ENCODE results near the gene IVL. TPM values are rescaled to one million over a fixed set of nuclear protein-coding genes. Genes with fewer than 3 reads are reported as not detected.

Gene IVL
- total RNA-seq, 2 donors from 2014 or later: not detected

GRCh38 chr1:152879559-152880198 is 28.7 kb upstream of the IVL start:
- H3K4me1 Mint-ChIP-seq: no peaks in the 10 kb centered on the region
- H3K36me3 ChIP-seq (ENCODE audit: control insufficient read depth, insufficient read depth, low read length): no peaks in the 10 kb centered on the region
- no peak overlapping the region for H3K4me3 ChIP-seq (ENCODE audit: low read length)
- peaks cover 82% of the 10 kb centered on the region for H3K9me3 Mint-ChIP-seq
- no peaks in the 10 kb centered on the region for H3K27me3 ChIP-seq (ENCODE audit: control insufficient read depth, insufficient read depth, low read length, poor library complexity, severe bottlenecking)
- no peak overlapping the region for H3K4me3 Mint-ChIP-seq
- H3K36me3 Mint-ChIP-seq (ENCODE audit: low read depth): no peaks in the 10 kb centered on the region
- H3K4me1 ChIP-seq (ENCODE audit: control insufficient read depth, insufficient read depth, low read length): no peaks in the 10 kb centered on the region
- peaks cover 42% of the 10 kb centered on the region for H3K9me3 ChIP-seq (ENCODE audit: control insufficient read depth, low read length)
- no peak overlapping the region for H3K9ac ChIP-seq (ENCODE audit: extremely low read depth, low read length, poor library complexity, severe bottlenecking)
- DNase-seq: no peak
- no peak for TF ChIP-seq CTCF (conservative IDR thresholded peaks at IDR 0.05)
- no peak overlapping the region for H3K27ac ChIP-seq (ENCODE audit: low read depth, low read length)
- no peak overlapping the region for H3K27ac Mint-ChIP-seq
- H3K27me3 Mint-ChIP-seq (ENCODE audit: insufficient read depth): peaks cover 3% of the 10 kb centered on the region

- Histone ChIP-seq H3K4me1 (ENCODE audit: control insufficient read depth, insufficient read depth, low read length) (no peaks in the 10 kb centered on the region), H3K9ac (ENCODE audit: extremely low read depth, low read length, poor library complexity, severe bottlenecking) (no peak overlapping the region), H3K27ac (ENCODE audit: low read depth, low read length) (no peak overlapping the region), H3K4me3 (ENCODE audit: low read length) (no peak overlapping the region), H3K27me3 (ENCODE audit: control insufficient read depth, insufficient read depth, low read length, poor library complexity, severe bottlenecking) (no peaks in the 10 kb centered on the region), H3K36me3 (ENCODE audit: control insufficient read depth, insufficient read depth, low read length) (no peaks in the 10 kb centered on the region), H3K9me3 (ENCODE audit: control insufficient read depth, low read length) (peaks cover 43% of the 10 kb centered on the region)
- Mint-ChIP-seq H3K9me3 (peaks cover 83% of the 10 kb centered on the region), H3K4me1 (no peaks in the 10 kb centered on the region), H3K36me3 (ENCODE audit: low read depth) (no peaks in the 10 kb centered on the region), H3K4me3 (no peak overlapping the region), H3K27ac (no peak overlapping the region), H3K27me3 (ENCODE audit: insufficient read depth) (peaks cover 3% of the 10 kb centered on the region)
- no peak for TF ChIP-seq CTCF (conservative IDR thresholded peaks at IDR 0.05)
- 80 to 82% methylated on average over 2 to 4 of the region's 4 CpGs for WGBS, 2 experiments (ENCODE audit: insufficient coverage in 1 of 2, insufficient read length in 1 of 2)
- no peak for DNase-seq
These were observed 28.0 kb upstream of the IVL start for GRCh38 chr1:152880316-152880715.

- Mint-ChIP-seq H3K4me3 (no peak overlapping the region), H3K27me3 (ENCODE audit: insufficient read depth) (peaks cover 3% of the 10 kb centered on the region), H3K27ac (no peak overlapping the region), H3K36me3 (ENCODE audit: low read depth) (no peaks in the 10 kb centered on the region), H3K9me3 (peaks cover 84% of the 10 kb centered on the region), H3K4me1 (no peaks in the 10 kb centered on the region)
- Histone ChIP-seq H3K4me3 (ENCODE audit: low read length) (no peak overlapping the region), H3K4me1 (ENCODE audit: control insufficient read depth, insufficient read depth, low read length) (no peaks in the 10 kb centered on the region), H3K36me3 (ENCODE audit: control insufficient read depth, insufficient read depth, low read length) (no peaks in the 10 kb centered on the region), H3K9me3 (ENCODE audit: control insufficient read depth, low read length) (peaks cover 44% of the 10 kb centered on the region), H3K27me3 (ENCODE audit: control insufficient read depth, insufficient read depth, low read length, poor library complexity, severe bottlenecking) (no peaks in the 10 kb centered on the region), H3K27ac (ENCODE audit: low read depth, low read length) (no peak overlapping the region), H3K9ac (ENCODE audit: extremely low read depth, low read length, poor library complexity, severe bottlenecking) (no peak overlapping the region)
- WGBS, 2 experiments (ENCODE audit: insufficient coverage in 1 of 2, insufficient read length in 1 of 2): 82 to 85% methylated on average over 4 to 5 of the region's 5 CpGs
- TF ChIP-seq CTCF (conservative IDR thresholded peaks at IDR 0.05): no peak
- DNase-seq: no peak
These were observed 27.4 kb upstream of the IVL start for GRCh38 chr1:152880907-152881306.

All from endodermal cell (in vitro differentiated cells).